Measurements from ENCODE around the gene ABCF2.

- TF ChIP-seq PKNOX1 (IDR thresholded peaks at IDR 0.05): no peak
- no peak for TF ChIP-seq FOXM1 (IDR thresholded peaks at IDR 0.05; ENCODE audit: borderline replicate concordance)
- no peak for TF ChIP-seq NFRKB (IDR thresholded peaks at IDR 0.05)
- TF ChIP-seq SP1 (IDR thresholded peaks at IDR 0.05): no peak
- no peak for TF ChIP-seq HDGF (IDR thresholded peaks at IDR 0.05; ENCODE audit: borderline replicate concordance)
- TF ChIP-seq BHLHE40 (IDR thresholded peaks at IDR 0.05; ENCODE audit: borderline replicate concordance): no peak
- no peak for TF ChIP-seq FOXK2 (IDR thresholded peaks at IDR 0.05)
- TF ChIP-seq LEF1 (IDR thresholded peaks at IDR 0.05; ENCODE audit: borderline replicate concordance): no peak
- TF ChIP-seq TARDBP (IDR thresholded peaks at IDR 0.05): no peak
- TF ChIP-seq SUZ12 (IDR thresholded peaks at IDR 0.05): no peak
- TF ChIP-seq ELF4 (IDR thresholded peaks at IDR 0.05): no peak
- TF ChIP-seq FOXA1 (IDR thresholded peaks at IDR 0.05): no peak
These were observed 17.4 kb downstream of the ABCF2 start for GRCh38 chr7:151209588-151209987.
